ENCODE measurements around the gene ACTN1.

Gene ACTN1

GRCh38 chr14:68824207-68824516, 154.9 kb downstream of the ACTN1 start:
- no peak for DNase-seq (ENCODE audit: low read depth)

Measured in stimulated activated CD8-positive, alpha-beta memory T cell treated with anti-CD3 and anti-CD28 coated beads, Interleukin-12 subunit alpha, Interleukin-12 subunit beta, amount 100 ng/mL, for 1 hour (primary cell).